Peyer's patch (tissue), 4 donors: ENCODE measurements around the gene SPHK1. TPM values are rescaled to one million over a fixed set of nuclear protein-coding genes. Genes with fewer than 3 reads are reported as not detected.
A peak's percentile ranks its signal among the peaks of the same experiment; 100 is the strongest.
"Not testable (repeated sequence)": the region's sequence is repeated elsewhere in the genome, so short reads cannot be mapped to it uniquely, and the experiment has no call there.

Source experiments
- DNase-seq, 3 donors: peaks; one replicate each; pipeline ENCODE4 v3.0.0-alpha.2; 2017 to 2019
- H3K27ac ChIP-seq, 4 donors: fragments of 200-600 bp; sonication (generic); one replicate each; pipeline ENCODE4 v1.5.1; 2016 to 2019
- H3K27me3 ChIP-seq, 2 donors: fragments of 200-600 bp; sonication (generic); one replicate each; pipeline ENCODE4 v1.5.1; 2019
- H3K36me3 ChIP-seq, 3 donors: fragments of 200-600 bp; sonication (generic); one replicate each; pipeline ENCODE4 v1.5.1; 2016 to 2019
- H3K4me1 ChIP-seq, 4 donors: fragments of 200-600 bp; sonication (generic); one replicate each; pipeline ENCODE4 v1.5.1; 2016 to 2019
- H3K4me3 ChIP-seq, 4 donors: fragments of 200-600 bp; sonication (generic); 1 replicate in 3 of 4; 2 replicates in 1 of 4; pipeline ENCODE4 v1.5.1; 2016 to 2019; ENCODE audit warnings: mild to moderate bottlenecking in 1 of 4
- H3K9me3 ChIP-seq, 4 donors: fragments of 200-600 bp; sonication (generic); one replicate each; pipeline ENCODE4 v1.5.1; 2016 to 2019; ENCODE audit warnings: mild to moderate bottlenecking in 1 of 4
- CTCF ChIP-seq, 6 experiments: fragments of 450-650 bp in 4 of 6; fragments of 200-600 bp in 2 of 6; sonication (generic) in 1 of 6; IDR thresholded peaks; one replicate each; pipeline ENCODE4 v1.5.1; 2017 to 2019; ENCODE audit warnings: antibody characterized with exemption in 6 of 6, mild to moderate bottlenecking in 3 of 6, moderate library complexity in 1 of 6
- POLR2A ChIP-seq, 2 donors: fragments of 450-650 bp; IDR thresholded peaks; one replicate each; pipeline ENCODE4 v1.5.1; 2017; ENCODE audit warnings: antibody characterized with exemption in 2 of 2, mild to moderate bottlenecking in 2 of 2, moderate library complexity in 2 of 2
- total RNA-seq, 4 donors: library from RNA; depleted of rRNA; stranded (reverse); fragments of >200 nt; gene quantifications; one replicate each; pipeline ENCODE4 v1.1.0, GENCODE V29; 2016

SPHK1 gene
- total RNA-seq, 4 donors from 2014 or later, result 0.53 to 5.9 (median 3.8) TPM

DNA sequence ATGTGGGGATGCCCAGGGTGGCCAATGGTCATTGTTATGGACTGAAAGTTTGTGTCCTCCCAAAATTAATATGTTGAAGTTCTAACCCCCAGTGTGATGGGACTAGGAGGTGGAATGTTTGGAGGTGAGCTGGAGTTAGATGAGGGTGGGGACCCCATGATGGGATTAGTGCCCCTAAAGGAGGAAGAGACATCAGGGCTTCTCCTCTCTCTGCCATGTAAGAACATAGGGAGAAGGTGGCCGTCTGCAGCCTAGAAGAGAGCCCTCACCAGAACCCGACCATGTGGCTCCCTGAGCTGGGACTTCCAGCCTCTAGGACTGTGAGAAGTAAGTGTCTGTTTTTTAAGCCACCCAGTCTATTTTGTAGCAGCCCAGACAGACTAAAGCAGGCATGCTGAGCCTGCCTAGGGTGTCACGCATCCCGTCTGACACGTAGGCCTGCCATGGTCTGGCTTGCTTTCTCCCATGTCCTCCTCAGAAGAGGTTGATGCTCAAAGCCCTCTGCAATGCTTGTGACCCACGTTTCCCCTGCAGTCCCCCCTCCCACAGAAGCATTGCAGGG is 26.7 kb upstream of the SPHK1 start:
- Histone ChIP-seq H3K36me3 (no peaks in the 10 kb centered on the region), H3K27me3 (no peaks in the 10 kb centered on the region), H3K4me1 (peaks cover 0 to 7% (median 0%) of the 10 kb centered on the region in 4 donors), H3K27ac (no peak overlapping the region), H3K9me3 (no peaks in the 10 kb centered on the region), H3K4me3 (no peak overlapping the region)
- DNase-seq, result no peak
- no peak for TF ChIP-seq CTCF (IDR thresholded peaks at IDR 0.05)
- no peak for TF ChIP-seq POLR2A (IDR thresholded peaks at IDR 0.05)

DNA sequence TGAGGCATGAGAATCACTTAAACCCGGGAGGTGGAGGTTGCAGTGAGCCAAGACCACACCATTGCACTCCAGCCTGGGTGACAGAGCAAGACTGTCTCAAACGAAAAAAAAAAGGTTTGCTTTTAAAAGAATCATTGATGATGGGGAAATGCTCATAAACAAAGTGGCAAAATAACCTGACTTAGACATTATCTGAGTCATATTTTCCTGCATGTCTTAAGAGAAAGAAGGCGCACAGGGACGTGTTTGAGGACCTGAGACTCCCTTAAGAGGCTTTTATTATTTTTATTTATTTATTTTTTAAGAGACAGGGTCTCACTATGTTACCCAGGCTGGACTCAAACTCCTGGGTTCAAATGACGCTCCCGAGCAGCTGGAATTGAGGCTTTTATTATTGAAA is 25.0 kb upstream of the SPHK1 start:
- Histone ChIP-seq H3K27me3 (no peaks in the 10 kb centered on the region), H3K4me1 (peaks cover 0 to 2% (median 0%) of the 10 kb centered on the region in 4 donors), H3K9me3 (no peaks in the 10 kb centered on the region), H3K27ac (no peak overlapping the region), H3K4me3 (no peak overlapping the region), H3K36me3 (no peaks in the 10 kb centered on the region)
- no peak for DNase-seq
- TF ChIP-seq CTCF (IDR thresholded peaks at IDR 0.05) (no peak), POLR2A (IDR thresholded peaks at IDR 0.05) (no peak)

DNA sequence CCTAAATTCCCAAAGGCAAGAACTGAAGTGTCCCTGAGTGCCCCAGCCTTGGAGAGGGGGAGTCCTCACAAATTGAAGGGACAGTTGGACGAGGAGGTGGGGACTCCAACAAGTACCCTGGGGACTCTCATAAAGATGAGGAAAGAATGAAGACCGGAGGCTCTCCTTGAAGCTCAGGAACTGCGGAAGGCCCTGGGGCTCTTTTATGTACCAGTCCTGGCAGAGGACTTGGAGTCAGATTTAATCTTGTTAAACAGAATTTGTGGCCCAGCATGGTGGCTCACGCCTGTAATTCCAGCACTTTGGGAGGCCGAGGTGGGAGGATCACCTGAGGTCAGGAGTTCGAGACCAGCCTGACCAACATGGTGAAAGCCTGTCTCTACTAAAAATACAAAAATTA is 24.6 kb upstream of the SPHK1 start:
- not testable (repeated sequence) for H3K36me3 ChIP-seq, DNase-seq, H3K9me3 ChIP-seq, H3K27ac ChIP-seq, H3K4me1 ChIP-seq, H3K4me3 ChIP-seq, H3K27me3 ChIP-seq

DNA sequence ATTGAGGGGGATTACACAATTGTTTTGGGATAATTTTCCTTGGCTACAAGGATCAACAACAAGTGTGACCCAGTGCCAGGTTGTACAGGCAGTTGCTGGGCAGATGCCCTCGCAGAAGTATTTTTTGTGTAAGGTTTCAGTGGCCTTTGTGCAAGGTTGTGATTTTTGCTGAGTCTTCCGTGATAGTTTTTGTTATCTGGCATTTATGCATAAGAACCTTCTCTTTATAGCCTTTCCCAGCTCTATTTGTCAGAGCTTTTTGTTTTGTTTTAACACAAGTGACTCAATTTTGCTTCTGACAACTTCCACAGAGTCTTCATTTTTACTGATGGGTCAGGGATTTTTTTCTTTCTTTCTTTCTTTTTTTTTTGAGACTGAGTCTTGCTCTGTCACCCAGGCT is 23.9 kb upstream of the SPHK1 start:
- TF ChIP-seq CTCF (IDR thresholded peaks at IDR 0.05) (no peak), POLR2A (IDR thresholded peaks at IDR 0.05) (no peak)
- no peaks in the 10 kb centered on the region for H3K27me3 ChIP-seq
- H3K4me3 ChIP-seq, result no peak overlapping the region
- H3K9me3 ChIP-seq, result no peaks in the 10 kb centered on the region
- H3K4me1 ChIP-seq, result no peaks in the 10 kb centered on the region
- no peak overlapping the region for H3K27ac ChIP-seq
- no peaks in the 10 kb centered on the region for H3K36me3 ChIP-seq
- DNase-seq, result no peak

DNA sequence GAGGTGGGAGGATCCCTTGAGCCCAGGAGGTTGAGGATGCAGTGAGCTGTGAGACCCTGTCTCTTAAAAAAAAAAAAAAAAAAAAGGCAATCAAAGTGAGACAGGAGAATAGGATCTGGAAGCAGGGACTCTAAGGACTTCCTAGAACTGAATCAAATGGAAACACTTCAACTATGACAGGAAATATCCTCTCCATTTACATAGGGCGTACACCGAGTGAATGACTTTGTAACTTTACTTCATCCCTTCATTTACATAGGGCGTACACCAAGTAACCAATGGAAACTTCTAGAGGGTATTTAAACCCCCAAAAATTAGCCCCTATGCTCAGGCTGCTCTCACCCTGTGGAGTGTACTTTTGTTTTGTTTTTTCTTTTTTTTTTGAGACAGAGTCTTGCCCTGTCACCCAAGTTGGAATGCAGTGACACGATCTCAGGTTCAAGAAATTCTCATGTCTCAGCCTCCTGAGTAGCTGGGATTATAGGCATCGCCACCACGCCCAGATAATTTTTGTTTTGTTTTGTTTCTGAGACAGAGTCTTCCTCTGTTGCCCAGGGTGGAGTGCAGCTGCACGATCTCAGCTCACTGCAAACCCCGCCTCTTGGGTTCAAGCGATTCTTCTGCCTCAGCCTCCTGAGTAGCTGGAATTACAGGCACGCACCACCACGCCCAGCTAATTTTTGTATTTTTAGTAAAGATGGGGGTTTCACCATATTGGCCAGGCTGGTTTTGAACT is 21.1 kb upstream of the SPHK1 start:
- Histone ChIP-seq H3K9me3 (no peaks in the 10 kb centered on the region), H3K27ac (no peak overlapping the region), H3K27me3 (no peaks in the 10 kb centered on the region), H3K4me3 (no peak overlapping the region), H3K36me3 (no peaks in the 10 kb centered on the region), H3K4me1 (no peaks in the 10 kb centered on the region)
- no peak for TF ChIP-seq POLR2A (IDR thresholded peaks at IDR 0.05)
- no peak for TF ChIP-seq CTCF (IDR thresholded peaks at IDR 0.05)
- DNase-seq, result no peak

DNA sequence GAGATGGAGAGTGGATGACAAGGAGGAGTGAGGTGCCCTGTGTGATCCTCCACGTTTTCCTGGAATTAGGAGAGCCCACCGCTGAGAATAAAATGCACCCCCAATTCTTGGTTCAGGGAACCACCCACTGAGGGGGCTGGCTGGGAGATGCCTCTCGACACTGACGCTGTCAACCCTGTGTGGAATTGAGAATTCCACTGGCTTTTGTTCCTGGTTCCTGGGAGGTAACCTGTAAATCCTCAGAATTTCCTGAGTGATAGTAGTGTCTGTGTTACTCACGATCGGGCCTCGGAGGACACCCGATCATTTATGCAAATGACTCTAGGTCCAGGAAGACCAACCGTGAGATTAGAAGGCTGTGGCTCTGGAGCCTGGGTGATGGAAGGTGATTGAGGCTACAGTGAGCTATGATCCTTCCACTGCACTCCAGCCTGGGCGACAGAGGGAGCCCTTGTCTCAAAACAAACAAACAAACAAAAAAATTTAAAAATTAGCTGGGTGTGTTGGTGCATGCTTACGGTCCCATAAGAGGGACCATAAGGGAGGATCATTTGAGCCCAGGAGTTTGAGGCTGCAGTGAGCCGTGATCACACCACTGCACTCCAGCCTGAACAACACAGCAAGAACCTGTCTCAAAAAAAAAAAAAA is 19.0 kb upstream of the SPHK1 start:
- no peak overlapping the region for H3K27ac ChIP-seq

More for the DNA sequence above, 19.0 kb upstream of the SPHK1 start:
- no peaks in the 10 kb centered on the region for H3K27me3 ChIP-seq
- TF ChIP-seq CTCF (IDR thresholded peaks at IDR 0.05) (peak in 3 of 6 experiments; percentile 13 to 22 (median 14)), POLR2A (IDR thresholded peaks at IDR 0.05) (no peak)
- no peaks in the 10 kb centered on the region for H3K9me3 ChIP-seq
- no peak for DNase-seq
- H3K4me3 ChIP-seq, result no peak overlapping the region
- H3K36me3 ChIP-seq, result no peaks in the 10 kb centered on the region
- no peaks in the 10 kb centered on the region for H3K4me1 ChIP-seq
